Cardiac septum (tissue), 1 donor: ENCODE data around the gene PMIS2. TPM values are rescaled to one million over a fixed set of nuclear protein-coding genes. Genes with fewer than 3 reads are reported as not detected.

Experiments used
- DNase-seq: peaks from one replicate; pipeline ENCODE4 v3.0.0-alpha.2; 2020; ENCODE audit warnings: low spot score
- intact Hi-C: fragments of 100-400 bp; cut with DNase I; formaldehyde crosslinking; loops from one replicate; pipeline ENCODE4 v1.14.0; 2022
- total RNA-seq: library from RNA; stranded (reverse); fragmentation: NEBNext Ultra II Directional; extraction: Animal tissue kit (Norgen Biotek cat#: 25700); gene quantifications from one replicate; pipeline ENCODE4 v1.2.1, GENCODE V29; 2021
- donor health status: DM: no; HTN: no; CAD: no.

PMIS2 gene
- total RNA-seq, 1 donor from 2014 or later: not detected

GRCh38 chr19:35555301-35556005, 30.5 kb upstream of the PMIS2 start:
- no peak for DNase-seq
- intact Hi-C loops: no loop called here

- intact Hi-C loops: no loop called here
- DNase-seq: no peak
Measured at GRCh38 chr19:35556025-35556590, 29.9 kb upstream of the PMIS2 start.

GRCh38 chr19:35556846-35557538, 29.0 kb upstream of the PMIS2 start:
- intact Hi-C loops: no loop called here
- no peak for DNase-seq

- intact Hi-C loops: no loop called here
- DNase-seq: no peak
Measured at GRCh38 chr19:35557539-35558399, 28.2 kb upstream of the PMIS2 start.

GRCh38 chr19:35558400-35559280, 27.3 kb upstream of the PMIS2 start:
- intact Hi-C loops: no loop called here

GRCh38 chr19:35559281-35559659, 26.7 kb upstream of the PMIS2 start:
- DNase-seq: no peak
- intact Hi-C loops: no loop called here

More at GRCh38 chr19:35558400-35559280, 27.3 kb upstream of the PMIS2 start:
- DNase-seq: no peak

- no peak for DNase-seq
- intact Hi-C loops: no loop called here
Measured at GRCh38 chr19:35559781-35560180, 26.2 kb upstream of the PMIS2 start.

- intact Hi-C loops: no loop called here
- DNase-seq: no peak
Measured at GRCh38 chr19:35560271-35560670, 25.7 kb upstream of the PMIS2 start.

GRCh38 chr19:35560677-35561076, 25.3 kb upstream of the PMIS2 start:
- intact Hi-C loops: no loop called here
- no peak for DNase-seq

- intact Hi-C loops: no loop called here
- no peak for DNase-seq
Measured at GRCh38 chr19:35561436-35561835, 24.5 kb upstream of the PMIS2 start.

GRCh38 chr19:35562336-35562735, 23.6 kb upstream of the PMIS2 start:
- DNase-seq: no peak

GRCh38 chr19:35562776-35563175, 23.2 kb upstream of the PMIS2 start:
- no peak for DNase-seq
- intact Hi-C loops: no loop called here

More at GRCh38 chr19:35562336-35562735, 23.6 kb upstream of the PMIS2 start:
- intact Hi-C loops: no loop called here

- intact Hi-C loops: no loop called here
- no peak for DNase-seq
Measured at GRCh38 chr19:35563207-35563829, 22.7 kb upstream of the PMIS2 start, which contains the start of gene ATP4A. TSS of gene ATP4A (minus strand) at chr19:35563658. CDS start at chr19:35563629, 29 bp downstream.

GRCh38 chr19:35565016-35565856, 20.7 kb upstream of the PMIS2 start:
- DNase-seq: no peak
- intact Hi-C loops: no loop called here

- intact Hi-C loops: no loop called here
- no peak for DNase-seq
Measured at GRCh38 chr19:35566738-35567137, 19.2 kb upstream of the PMIS2 start.

GRCh38 chr19:35569281-35569781, 16.6 kb upstream of the PMIS2 start:
- peak; percentile 47 for DNase-seq
- intact Hi-C loops: no loop called here

- intact Hi-C loops: no loop called here
- DNase-seq: no peak
Measured at GRCh38 chr19:35571406-35571965, 14.5 kb upstream of the PMIS2 start.
